ENCODE measurements around the gene PLB1.
A peak's percentile ranks its signal among the peaks of the same experiment; 100 is the strongest.

Gene PLB1

DNA sequence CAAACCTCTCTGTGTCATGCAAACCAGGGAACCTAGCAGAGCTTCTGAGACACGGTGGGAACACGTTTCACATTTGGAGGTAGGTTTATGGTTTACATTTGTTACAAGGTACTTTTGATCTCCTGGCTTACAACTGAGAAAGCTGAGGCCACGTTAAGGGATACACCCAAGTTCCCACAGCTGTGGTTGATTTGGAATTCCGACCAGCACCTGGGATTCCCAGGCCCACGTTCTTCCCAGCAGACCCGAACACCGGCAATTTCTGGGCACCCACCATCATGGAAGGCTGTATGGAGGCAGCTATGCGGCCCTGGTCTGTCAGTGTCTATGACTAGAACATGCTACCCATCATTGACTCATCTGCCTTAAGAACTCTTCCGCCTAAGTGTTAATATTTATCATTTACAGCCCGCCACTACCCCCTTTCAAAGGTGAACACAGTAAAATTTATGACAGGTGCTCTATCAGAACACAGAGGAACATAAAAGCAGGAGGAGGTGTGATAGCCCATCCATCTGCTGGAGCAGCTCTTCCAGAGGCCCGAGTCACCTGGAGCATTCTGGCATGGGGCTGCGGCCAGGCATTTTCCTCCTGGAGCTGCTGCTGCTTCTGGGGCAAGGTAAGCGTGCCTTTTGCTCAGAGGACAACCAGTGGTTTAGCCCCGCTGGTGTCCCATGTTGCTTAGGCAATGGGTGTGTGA is at the start of gene PLB1:
TSS of gene PLB1 (plus strand) at position 510 of the 700 bp plus-strand sequence. CDS start at position 565, 55 bp downstream.
- no peak for DNase-seq

DNA sequence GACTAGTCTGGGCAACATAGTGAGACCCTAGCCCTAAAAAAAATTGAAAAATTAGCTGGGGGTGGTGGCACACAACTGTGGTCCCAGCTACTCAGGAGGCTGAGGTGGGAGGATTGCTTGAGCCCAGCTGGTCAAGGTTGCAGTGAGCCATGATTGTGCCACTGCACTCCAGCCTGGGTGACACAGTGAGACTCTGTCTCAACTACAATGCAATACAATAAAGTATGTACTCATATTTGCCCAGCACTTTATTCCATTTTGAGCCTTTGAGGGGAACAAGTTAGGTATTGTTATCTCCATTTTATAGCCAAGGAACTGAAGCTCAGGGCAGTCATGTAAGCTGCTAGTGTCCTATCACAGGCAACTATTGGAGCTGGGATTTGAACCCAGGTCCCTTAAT is 49.3 kb upstream of the PLB1 start:
- DNase-seq = no peak

- no peak for DNase-seq
Measured at GRCh38 chr2:28447086-28447485, 48.8 kb upstream of the PLB1 start.

DNA sequence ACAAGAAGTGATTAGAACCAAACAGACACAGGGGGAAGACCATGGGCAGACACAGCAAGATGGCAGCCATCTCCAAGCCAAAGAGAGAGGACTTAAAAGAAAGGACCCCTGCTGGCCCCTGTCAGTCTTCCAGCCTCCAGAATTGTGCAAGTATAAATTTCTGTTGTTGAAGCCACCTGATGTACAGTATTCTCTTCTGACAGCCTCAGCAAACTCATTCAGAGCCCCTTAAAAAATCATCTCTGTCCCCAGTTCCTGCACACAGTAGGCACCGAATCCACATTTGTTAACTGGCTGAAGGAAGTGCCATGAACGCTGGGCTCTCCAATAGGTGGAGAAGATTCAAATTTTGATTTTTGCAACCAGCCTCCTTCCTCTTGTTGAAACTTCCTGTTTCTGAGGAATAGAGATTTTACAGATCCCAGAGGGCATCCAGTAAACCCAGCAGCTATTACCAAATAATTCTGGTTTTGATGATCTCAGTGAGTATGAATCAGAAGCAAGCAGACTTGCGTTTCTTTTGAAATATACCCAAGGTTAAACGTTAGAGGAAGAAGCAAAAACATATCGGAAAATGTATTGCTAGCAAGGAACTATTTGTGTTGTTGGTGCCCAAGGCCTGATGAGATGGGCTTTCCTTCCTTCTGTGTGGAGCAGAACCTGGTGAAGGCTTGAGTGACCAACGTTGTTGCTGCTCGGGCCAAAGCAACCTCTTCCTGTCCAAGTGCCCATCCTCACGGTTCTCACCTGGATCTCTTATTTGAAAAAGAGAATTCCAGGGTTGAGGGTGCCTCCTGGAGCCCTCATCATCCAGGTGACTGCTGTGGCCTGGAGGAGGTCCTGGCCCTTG is 47.7 kb upstream of the PLB1 start:
- DNase-seq = no peak

DNA sequence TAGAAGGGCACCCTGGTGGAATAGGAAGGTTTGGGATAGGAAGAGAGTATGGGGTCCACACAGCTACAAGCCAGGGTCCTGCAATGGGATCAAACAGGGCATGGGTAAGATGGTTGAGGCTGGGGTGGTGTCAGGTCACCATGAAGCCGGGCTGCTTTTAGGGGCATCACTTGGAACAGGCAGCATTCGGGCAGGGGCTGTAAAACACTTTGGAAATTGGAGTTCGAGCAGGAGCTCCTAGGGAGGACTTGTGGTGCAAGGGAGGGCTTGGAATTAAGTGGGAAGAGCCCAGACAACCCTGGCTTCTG is 47.1 kb upstream of the PLB1 start:
- DNase-seq = no peak

GRCh38 chr2:28449126-28449487 is 46.8 kb upstream of the PLB1 start:
- DNase-seq = no peak

- no peak for DNase-seq
Measured at GRCh38 chr2:28449488-28450395, 46.1 kb upstream of the PLB1 start.

DNA sequence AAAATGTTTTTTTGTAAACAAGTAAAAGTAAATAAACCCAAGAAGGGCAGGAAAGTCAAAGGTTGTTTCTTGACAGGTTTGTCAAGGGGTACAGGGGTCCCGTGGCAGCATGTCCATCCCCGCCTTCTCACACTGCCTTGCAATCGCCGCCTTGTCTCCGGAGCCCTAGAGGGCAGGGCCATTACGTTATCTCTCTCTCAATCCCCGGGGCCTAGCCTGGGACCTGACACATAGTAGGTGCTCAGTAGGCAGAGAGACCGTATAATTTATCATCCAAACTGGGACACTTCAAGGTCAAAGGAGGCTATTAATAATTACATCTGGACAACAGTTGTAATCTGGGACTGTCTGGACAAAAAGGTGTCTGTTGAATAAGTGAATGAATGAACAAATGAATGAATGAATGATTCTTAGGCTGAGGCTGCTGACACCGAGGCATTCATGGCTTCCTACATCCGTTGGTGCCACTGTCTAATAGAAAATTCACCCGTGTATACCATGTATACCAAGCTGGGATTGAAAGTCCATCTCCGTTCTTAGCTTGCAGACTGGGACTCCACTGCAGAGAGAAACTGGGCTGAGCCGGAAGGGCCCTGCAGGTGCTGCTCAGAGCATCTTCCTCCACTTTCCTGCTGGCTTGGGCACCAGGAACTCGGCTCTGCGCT is 44.8 kb upstream of the PLB1 start:
- DNase-seq = no peak

DNA sequence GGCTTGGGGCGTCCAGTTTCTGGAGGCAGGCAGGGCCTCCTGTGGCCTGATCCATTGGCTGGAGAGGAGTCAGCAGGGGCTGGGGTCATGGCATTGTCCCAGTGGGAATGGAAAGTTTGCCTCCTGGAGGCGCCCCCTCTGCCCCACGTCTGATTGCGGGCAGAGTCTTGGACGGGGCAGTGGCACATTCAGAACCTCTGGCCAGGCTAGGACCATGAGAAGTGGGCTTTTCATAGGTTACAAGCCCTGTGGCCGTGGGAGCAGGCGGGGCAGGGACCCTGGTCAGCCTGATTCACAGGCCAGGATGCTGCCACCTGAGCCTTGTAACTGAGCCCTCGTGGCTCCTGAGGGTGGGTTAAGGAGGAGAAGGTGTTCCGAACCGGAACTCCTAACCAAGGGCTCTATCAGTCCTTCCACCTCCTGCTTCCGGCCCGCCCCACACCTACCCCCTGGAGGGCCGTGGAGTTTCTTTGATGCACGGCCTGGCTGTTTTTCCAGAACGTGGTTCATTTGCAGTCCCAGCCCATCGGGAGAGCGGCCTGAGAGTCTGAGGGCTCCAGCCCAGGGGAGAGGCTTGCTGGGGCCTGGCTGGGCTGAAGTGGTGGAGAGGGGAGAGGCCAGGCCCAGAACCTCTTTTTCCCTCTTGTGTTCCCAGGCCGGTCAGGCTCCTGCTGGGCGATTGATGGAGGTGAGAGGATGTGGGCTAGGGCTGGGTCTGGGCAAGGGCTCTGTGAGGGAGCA is 43.9 kb upstream of the PLB1 start:
- no peak for DNase-seq

DNA sequence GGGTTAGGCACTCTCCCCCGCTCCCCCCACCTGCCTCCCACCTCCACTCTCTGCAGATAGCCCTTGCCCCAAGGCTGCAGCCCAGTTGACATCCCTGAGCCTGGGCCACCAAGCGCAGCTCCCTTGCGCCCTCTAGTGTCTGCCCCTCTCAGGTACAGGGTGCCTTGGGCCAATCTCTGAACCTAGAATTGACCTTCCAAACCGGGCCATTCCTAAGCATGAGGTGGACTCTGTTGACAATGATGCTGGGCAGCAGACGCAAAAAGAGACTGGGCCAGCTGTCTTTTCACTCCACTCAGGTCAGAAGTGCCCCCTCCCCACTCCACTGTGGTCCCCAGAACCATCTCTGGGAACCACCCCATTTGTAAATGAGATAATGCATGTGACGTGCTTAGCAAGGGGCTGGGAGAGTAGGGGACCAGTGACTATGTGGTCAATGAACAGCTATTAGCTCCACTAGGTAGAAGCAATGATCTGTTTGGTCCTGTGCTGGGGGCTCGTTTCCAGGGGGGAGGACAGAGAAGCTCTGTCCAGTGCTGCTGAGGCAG is 43.3 kb upstream of the PLB1 start:
- DNase-seq = peak; percentile 13

DNA sequence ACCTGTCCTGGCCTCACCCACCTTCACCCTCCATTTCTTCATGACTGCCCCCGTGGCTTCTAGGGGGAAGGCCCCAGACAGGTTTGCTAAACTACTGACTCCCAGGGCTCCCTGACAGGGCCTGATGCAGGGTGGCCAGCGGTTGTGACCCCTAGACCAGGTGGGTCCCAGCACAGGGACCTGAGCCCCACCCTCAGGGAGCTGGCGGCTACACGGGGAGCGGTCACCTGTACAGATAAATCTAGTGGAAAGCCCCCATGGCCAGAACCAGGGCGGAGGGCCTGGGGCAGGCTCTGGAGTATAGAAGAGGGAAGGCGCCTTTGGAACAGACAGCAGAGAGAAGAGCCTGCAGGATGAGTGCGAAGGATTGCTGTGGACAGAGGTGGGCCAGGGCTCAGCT is 42.5 kb upstream of the PLB1 start:
- no peak for DNase-seq

GRCh38 chr2:28454016-28454930 is 41.6 kb upstream of the PLB1 start:
- DNase-seq = no peak

DNA sequence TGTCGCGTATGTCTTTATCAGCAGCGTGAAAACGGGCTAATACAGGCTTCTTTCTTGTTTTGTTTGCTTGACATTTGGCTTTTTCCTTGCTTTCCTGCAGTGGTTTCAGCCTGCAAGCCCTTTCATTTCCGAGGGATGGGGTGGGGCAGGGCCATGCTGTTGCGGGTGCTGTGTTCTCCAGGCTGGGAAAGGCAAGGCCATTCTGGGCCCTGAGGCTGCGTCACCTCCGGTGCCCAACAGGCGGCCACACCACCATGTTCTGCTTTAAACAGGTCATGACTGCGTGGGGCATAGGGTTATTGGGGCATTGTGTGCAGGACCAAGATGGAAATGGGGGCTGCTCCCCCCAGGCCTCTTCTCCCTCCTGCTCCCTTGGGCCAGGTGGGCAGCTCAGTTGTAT is 38.6 kb upstream of the PLB1 start:
- no peak for DNase-seq

GRCh38 chr2:28461056-28461455 is 34.8 kb upstream of the PLB1 start:
- DNase-seq = no peak

DNA sequence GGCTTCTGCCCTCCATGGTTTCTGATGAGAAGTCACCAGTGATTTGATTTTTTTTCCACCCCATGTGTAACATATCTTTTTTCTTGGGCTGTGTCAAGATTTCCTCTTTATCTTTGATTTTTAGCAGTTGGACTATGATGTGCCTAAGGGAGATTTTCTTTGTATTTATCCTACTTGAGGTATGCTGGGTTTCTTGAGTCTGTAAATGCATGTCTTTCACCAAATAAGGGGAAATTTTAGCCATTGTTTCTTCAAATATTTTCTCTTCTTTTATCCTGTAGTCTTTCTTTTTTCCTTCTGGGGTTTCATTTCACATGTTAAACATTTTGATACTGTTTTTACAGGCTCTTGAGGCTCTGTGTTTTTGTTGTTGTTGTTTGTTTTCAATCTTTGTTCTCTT is 33.7 kb upstream of the PLB1 start:
- DNase-seq = no peak

- no peak for DNase-seq
Measured at GRCh38 chr2:28463211-28463816, 32.5 kb upstream of the PLB1 start.

GRCh38 chr2:28463893-28464292 is 32.0 kb upstream of the PLB1 start:
- no peak for DNase-seq

DNA sequence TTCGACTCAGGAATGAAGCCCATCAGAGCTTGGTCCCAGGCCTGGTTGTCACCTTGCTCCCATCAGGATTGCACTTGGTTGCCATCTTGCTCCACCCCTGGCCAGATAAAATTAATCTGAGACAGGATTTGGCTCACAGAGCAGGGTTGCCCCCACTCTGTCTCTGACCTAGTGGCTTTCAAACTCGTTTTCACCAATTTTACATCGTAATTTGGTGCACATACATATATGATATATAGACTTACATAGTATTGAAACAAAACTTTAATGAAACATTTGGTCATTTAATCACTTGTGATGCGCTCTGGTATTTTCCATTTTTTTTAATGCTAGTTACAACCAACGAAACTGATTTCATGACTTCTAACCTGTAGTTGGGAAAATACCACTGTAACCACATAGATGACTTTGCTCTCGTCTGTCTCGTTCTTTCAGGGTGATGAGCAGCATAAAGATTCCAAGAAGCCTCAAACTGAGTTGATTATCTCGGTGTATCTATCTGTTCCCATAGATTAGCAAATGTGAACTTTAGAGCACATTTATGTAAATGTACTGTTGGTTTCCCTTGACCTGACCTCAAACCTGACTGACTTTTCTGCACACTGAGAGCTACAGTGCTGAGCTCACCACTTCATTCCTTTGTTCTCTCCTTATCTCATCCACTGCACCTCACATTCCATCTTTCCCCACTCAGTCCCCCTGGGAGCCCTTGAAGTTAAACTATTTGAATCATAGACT is 30.5 kb upstream of the PLB1 start:
- no peak for DNase-seq

DNA sequence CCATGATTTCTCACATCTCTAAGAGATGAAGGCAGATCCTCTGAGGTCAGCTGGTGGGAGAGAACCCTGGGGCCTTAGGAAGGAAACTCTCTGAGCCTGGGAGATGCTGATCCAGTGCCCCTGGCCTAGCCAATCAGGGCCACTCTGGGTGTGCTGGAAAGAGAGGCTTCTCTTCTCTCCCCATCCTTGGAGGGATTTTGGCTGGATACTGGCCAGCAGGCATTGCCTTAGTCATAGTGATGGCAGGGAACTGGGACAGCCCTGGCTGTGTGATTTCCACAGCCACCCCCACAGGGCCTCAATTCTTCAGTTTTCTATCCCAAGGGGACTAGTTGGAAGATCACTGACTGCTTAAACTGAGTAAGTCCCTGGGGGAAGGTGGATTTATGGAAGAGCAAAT is 26.6 kb upstream of the PLB1 start:
- no peak for DNase-seq

Data from NCI-H1694 treated with DMSO at 0.1 percent for 48 hours (cell line).